ENCODE data around the gene SUSD2.

SUSD2 gene

DNA sequence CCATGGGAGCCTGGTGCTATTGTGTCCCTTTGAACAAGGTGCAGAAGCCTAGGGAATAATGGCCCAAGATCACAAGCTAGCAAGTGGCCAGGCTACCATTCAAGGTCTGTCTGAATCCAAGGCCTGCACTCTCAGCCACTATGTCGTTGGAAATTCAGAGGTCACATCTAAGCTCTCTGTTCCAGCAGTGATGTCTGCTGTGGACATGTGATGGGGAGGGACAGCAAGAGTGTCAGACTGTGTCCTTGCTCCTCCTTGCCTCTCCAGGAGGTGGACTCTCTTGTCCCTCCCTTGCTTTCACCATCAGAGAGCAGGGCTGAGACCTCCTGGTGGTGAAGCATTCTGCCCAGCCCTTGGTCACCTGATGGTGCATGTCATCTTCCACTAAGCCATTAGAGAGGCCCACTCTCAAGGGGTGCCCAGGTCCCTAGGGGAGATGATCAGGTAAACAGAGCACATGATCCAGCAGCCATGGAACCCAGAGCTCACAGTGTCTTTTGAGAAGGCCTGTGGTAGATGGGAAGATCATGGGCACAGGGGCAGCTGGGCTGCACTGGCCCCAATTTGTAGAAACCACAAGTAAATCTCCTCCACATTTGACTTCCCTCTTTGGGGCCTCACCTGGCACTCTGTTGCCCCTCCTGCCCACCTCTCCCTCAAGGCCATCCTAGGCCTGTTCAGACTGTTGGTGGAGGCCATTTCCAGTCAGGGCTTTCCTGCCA lies 37.1 kb upstream of the SUSD2 start:
- peaks cover 51% of the 10 kb centered on the region for H3K4me1 Mint-ChIP-seq
- H3K27me3 Mint-ChIP-seq (ENCODE audit: low read depth): no peaks in the 10 kb centered on the region
- peaks cover 5% of the 10 kb centered on the region for H3K36me3 Mint-ChIP-seq (ENCODE audit: low read depth)

DNA sequence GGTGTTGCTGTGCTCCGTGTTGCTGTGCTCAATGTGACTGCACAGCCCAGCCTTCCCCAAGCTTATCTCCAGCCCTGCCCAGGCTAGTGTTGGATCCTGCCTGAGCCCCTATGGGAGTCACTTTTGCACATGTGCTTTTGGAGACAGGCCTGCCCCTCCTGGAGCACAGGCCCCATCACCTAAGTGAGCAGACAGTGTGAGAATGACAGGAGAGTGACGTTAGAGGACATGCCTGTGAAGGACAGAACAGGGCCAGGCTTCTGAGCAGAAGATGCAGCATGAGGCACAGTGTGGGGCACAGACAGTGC lies 36.6 kb upstream of the SUSD2 start:
- peaks cover 51% of the 10 kb centered on the region for H3K4me1 Mint-ChIP-seq
- H3K4me3 Mint-ChIP-seq: peak overlapping the region; percentile 14 to 21 (median 18)
- H3K27ac Mint-ChIP-seq: peak overlapping the region; percentile 97 to 98 (median 98)
- H3K27me3 Mint-ChIP-seq (ENCODE audit: low read depth): no peaks in the 10 kb centered on the region
- no peaks in the 10 kb centered on the region for H3K9me3 Mint-ChIP-seq
- peaks cover 5% of the 10 kb centered on the region for H3K36me3 Mint-ChIP-seq (ENCODE audit: low read depth)
- TF ChIP-seq, protein P1, sequence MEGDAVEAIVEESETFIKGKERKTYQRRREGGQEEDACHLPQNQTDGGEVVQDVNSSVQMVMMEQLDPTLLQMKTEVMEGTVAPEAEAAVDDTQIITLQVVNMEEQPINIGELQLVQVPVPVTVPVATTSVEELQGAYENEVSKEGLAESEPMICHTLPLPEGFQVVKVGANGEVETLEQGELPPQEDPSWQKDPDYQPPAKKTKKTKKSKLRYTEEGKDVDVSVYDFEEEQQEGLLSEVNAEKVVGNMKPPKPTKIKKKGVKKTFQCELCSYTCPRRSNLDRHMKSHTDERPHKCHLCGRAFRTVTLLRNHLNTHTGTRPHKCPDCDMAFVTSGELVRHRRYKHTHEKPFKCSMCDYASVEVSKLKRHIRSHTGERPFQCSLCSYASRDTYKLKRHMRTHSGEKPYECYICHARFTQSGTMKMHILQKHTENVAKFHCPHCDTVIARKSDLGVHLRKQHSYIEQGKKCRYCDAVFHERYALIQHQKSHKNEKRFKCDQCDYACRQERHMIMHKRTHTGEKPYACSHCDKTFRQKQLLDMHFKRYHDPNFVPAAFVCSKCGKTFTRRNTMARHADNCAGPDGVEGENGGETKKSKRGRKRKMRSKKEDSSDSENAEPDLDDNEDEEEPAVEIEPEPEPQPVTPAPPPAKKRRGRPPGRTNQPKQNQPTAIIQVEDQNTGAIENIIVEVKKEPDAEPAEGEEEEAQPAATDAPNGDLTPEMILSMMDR (IDR thresholded peaks at IDR 0.05; ENCODE audit: unreplicated experiment in 3 of 3): no peak

More for the DNA sequence above, 37.1 kb upstream of the SUSD2 start:
- H3K9me3 Mint-ChIP-seq: no peaks in the 10 kb centered on the region
- no peak overlapping the region for H3K4me3 Mint-ChIP-seq
- H3K27ac Mint-ChIP-seq: peak overlapping the region; percentile 97 to 98 (median 98)
- TF ChIP-seq, protein P1 (IDR thresholded peaks at IDR 0.05; ENCODE audit: unreplicated experiment in 3 of 3): no peak

DNA sequence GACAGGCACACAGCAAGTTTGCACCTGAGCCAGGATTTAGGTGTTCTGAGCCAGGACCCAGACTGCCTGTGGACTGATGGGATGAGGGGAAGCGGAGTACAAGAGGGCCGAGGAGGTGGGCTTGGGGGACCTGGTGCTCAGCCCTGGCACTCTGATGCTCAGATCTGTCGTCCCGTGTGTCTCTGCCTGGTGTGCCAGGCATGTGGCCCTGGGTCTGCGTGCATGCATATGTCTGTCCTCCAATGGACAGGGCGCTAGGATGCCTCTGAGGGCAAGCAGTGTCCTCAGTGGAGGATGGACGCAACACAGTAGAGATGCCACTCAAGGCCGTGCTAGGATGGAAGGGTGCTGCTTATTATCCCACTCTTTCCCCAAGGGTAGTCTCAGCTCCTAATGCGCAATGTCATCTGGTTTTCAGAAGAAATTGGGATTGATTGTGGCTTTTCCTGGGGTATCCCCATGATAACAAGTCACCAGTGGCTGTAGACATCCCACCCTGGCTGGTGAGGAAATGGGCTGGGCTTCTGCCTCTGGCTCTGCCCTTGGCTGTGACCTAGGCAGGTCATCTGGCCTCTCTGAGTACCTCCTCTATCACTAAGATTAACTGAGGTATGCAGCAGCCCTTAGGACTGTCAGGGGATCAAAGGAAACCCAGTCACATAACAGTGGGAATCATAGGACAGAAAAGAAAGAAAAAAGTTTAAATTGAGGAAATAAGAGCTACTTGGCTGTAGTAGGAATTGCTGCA lies 35.7 kb upstream of the SUSD2 start:
- H3K27me3 Mint-ChIP-seq (ENCODE audit: low read depth): no peaks in the 10 kb centered on the region
- H3K27ac Mint-ChIP-seq: peak overlapping the region; percentile 97 to 98 (median 98)
- no peaks in the 10 kb centered on the region for H3K9me3 Mint-ChIP-seq
- peaks cover 47% of the 10 kb centered on the region for H3K4me1 Mint-ChIP-seq
- TF ChIP-seq, protein P1 (IDR thresholded peaks at IDR 0.05; ENCODE audit: unreplicated experiment in 3 of 3): no peak
- peaks cover 4% of the 10 kb centered on the region for H3K36me3 Mint-ChIP-seq (ENCODE audit: low read depth)
- H3K4me3 Mint-ChIP-seq: peak overlapping the region; percentile 3 to 54 (median 10)

DNA sequence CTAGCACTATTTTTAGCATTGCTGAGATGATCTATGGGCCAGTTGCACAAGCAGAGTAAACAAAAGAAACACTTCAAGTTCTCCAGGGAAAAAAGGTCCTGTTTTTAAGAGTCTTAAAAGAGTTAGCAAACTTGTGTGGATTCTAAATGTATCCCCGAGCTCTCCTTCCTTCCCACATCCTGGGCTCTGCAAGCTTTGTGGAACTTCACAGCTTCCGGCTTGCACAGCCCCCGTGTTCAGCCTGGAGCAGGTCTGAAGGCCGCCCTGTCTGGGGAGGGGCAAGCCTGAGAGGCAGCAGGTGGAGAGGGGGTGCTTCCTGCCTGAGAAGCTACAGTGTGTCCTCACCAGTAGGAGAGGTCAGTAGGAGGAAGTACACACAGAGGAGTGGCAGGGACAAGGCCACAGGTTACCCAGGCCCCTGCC lies 35.1 kb upstream of the SUSD2 start:
- peak overlapping the region; percentile 3 to 54 (median 10) for H3K4me3 Mint-ChIP-seq
- TF ChIP-seq, protein P1 (IDR thresholded peaks at IDR 0.05; ENCODE audit: unreplicated experiment in 3 of 3): no peak
- H3K4me1 Mint-ChIP-seq: peaks cover 47% of the 10 kb centered on the region
- peaks cover 4% of the 10 kb centered on the region for H3K36me3 Mint-ChIP-seq (ENCODE audit: low read depth)
- peak overlapping the region; percentile 97 to 98 (median 98) for H3K27ac Mint-ChIP-seq
- no peaks in the 10 kb centered on the region for H3K27me3 Mint-ChIP-seq (ENCODE audit: low read depth)
- no peaks in the 10 kb centered on the region for H3K9me3 Mint-ChIP-seq

DNA sequence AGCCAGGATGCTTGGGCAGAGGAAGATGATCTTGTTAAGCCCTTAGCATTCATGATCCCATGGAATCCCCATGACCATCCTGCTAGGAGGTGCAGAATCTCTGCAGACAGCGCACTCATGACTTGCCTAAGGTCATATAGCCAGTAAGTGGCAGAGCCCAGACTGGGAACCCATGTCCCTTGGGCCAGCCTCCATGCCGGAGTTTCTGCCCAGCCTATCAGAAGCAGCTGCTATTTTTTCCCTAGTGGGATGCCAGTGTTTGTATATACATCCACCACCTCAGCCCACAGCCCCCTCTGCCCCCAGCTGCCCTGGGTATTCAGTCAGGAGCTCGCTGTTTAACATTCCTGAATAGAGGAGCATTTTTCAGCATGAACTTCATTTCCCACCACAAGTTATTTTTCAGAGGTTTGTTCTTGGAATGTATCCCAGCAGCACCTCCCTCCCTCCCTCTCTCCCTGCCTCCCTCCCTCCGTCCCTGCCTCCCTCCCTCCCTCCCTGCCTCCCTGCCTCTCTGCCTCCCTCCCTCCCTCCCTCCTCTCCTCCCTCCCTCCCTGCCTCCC lies 34.4 kb upstream of the SUSD2 start:
- peaks cover 47% of the 10 kb centered on the region for H3K4me1 Mint-ChIP-seq
- no peaks in the 10 kb centered on the region for H3K27me3 Mint-ChIP-seq (ENCODE audit: low read depth)
- no peak overlapping the region for H3K4me3 Mint-ChIP-seq

More for the DNA sequence above, 34.4 kb upstream of the SUSD2 start:
- H3K9me3 Mint-ChIP-seq: no peaks in the 10 kb centered on the region
- TF ChIP-seq, protein P1 (IDR thresholded peaks at IDR 0.05; ENCODE audit: unreplicated experiment in 3 of 3): no peak
- peaks cover 4% of the 10 kb centered on the region for H3K36me3 Mint-ChIP-seq (ENCODE audit: low read depth)
- peak overlapping the region; percentile 97 to 98 (median 98) for H3K27ac Mint-ChIP-seq

Measured in nephron (organoid).